ENCODE measurements around the gene TNK1.

The TNK1 gene

GRCh38 chr17:7403043-7403726 is 22.3 kb downstream of the TNK1 start:
- no peak for TF ChIP-seq CTCF (IDR thresholded peaks at IDR 0.05; ENCODE audit: low read depth, low read length)
- in situ Hi-C loops (cut with HindIII; ENCODE audit: low sequenced_read_pairs): no loop called here
- no peak for DNase-seq (ENCODE audit: low read depth, low spot score)
- peak overlapping the region; percentile 74 for H3K4me3 ChIP-seq (ENCODE audit: low read depth, low read length)

DNA sequence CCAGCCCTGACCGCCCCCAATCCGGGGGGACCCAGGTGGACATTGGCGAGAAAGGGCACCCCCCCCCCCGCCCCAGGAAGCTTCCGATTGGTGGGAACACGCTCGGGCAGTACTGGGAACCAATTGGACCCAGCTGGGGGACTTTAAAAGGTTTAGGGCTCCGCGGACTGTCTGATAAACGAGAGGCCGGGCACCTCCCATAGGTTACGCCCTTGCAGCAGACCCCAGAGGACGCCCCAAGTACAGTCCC is 22.8 kb downstream of the TNK1 start:
- DNase-seq (ENCODE audit: low read depth, low spot score): no peak
- TF ChIP-seq CTCF (IDR thresholded peaks at IDR 0.05; ENCODE audit: low read depth, low read length): no peak
- in situ Hi-C loops (cut with HindIII; ENCODE audit: low sequenced_read_pairs): no loop called here
- peak overlapping the region; percentile 74 for H3K4me3 ChIP-seq (ENCODE audit: low read depth, low read length)

DNA sequence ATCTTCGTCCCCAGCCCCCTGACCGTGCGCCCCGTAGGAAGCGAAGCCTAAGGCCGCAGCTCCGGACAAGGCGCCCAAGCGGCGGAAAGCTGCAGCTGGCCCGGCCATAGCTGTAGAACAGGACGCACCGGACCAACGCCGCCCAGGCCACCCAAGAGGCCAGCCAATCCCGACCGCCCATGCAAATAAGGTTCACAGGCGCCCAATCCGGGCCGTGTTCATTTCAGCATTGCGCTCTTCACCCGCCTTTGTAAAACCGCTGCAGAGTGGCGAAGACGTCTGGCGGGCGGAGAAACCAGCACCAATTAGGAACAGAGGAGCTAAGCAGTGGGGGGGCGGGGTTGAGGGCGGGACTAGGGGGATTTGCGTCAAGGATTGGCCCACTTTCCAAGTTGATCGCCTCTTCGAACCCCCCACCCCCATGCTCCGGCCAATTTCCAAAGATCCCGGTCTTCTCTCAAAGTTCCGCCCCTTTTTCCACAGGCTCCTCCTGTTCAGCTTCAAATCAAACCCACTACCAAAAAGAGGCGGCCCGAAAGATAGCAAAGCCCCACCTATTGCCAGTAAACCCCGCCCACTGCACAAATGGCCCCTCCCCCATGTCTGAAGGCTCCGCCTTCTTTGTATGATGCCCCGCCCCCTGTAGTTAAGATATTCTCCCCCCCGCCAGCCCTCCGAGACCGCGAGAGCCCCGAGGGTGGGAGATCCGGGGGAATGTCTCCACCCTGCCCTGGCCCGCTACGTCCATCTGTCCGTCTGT is 23.3 kb downstream of the TNK1 start, which contains the start of gene TMEM256:
Gene TMEM256 (minus strand): TSS at position 121 of the 760 bp plus-strand sequence. CDS start 13 bp downstream, at position 108.
- peak; percentile 100 for DNase-seq (ENCODE audit: low read depth, low spot score)
- TF ChIP-seq CTCF (IDR thresholded peaks at IDR 0.05; ENCODE audit: low read depth, low read length): peak; percentile 6
- in situ Hi-C loops (cut with HindIII; ENCODE audit: low sequenced_read_pairs): no loop called here
- peak within 1 kb of the TSS; percentile 74 for H3K4me3 ChIP-seq (ENCODE audit: low read depth, low read length)

DNA sequence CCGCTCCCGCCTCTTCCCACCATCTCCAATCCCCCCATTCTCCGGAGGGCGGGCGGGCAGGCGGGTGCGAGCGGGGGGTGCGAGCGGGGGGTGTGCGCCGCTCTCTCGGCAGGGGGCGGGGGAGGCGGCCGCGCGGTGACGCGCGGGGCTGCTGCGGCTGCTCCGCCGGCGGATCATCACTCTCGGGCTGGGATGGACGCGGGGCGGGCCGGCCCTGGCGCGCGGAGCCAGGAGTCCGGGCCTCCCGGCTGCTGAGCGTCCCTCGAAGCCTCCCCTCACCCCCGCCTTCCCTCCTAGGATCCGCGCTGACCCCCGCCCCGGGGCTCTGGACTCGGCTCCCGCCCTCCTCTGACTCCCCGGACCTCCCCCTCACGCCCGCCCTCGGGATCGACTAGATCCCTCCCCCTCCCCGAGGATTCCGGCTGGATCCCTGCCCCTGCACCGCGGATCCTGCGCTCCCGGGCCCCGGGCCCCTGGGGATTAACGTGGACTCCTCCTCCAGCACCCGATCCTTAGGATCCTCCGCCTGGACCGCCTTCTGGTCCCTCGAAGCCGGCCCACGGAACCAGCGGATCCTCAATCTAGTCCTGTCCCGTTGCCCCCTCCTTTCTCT is 24.0 kb downstream of the TNK1 start:
- in situ Hi-C loops (cut with HindIII; ENCODE audit: low sequenced_read_pairs): no loop called here
- H3K4me3 ChIP-seq (ENCODE audit: low read depth, low read length): peak overlapping the region; percentile 70
- no peak for TF ChIP-seq CTCF (IDR thresholded peaks at IDR 0.05; ENCODE audit: low read depth, low read length)
- no peak for DNase-seq (ENCODE audit: low read depth, low spot score)

GRCh38 chr17:7405350-7406234 is 24.7 kb downstream of the TNK1 start:
- DNase-seq (ENCODE audit: low read depth, low spot score): no peak
- peak overlapping the region; percentile 70 for H3K4me3 ChIP-seq (ENCODE audit: low read depth, low read length)
- TF ChIP-seq CTCF (IDR thresholded peaks at IDR 0.05; ENCODE audit: low read depth, low read length): no peak
- in situ Hi-C loops (cut with HindIII; ENCODE audit: low sequenced_read_pairs): no loop called here

- in situ Hi-C loops (cut with HindIII; ENCODE audit: low sequenced_read_pairs): no loop called here
- no peak for TF ChIP-seq CTCF (IDR thresholded peaks at IDR 0.05; ENCODE audit: low read depth, low read length)
- no peak for DNase-seq (ENCODE audit: low read depth, low spot score)
Measured at GRCh38 chr17:7406235-7406825, 25.4 kb downstream of the TNK1 start.

More at GRCh38 chr17:7406235-7406825, 25.4 kb downstream of the TNK1 start:
- peak overlapping the region; percentile 70 for H3K4me3 ChIP-seq (ENCODE audit: low read depth, low read length)
